Cerebellar nuclear complex (tissue), 1 donor: ENCODE measurements around the gene USP6.
"Not testable (repeated sequence)": the region's sequence is repeated elsewhere in the genome, so short reads cannot be mapped to it uniquely, and the experiment has no call there.

Experiments used
- DNase-seq, 2 experiments: peaks; one replicate each; lab custom pipeline; 2025; lab: John Stamatoyannopoulos, UW

Gene USP6

GRCh38 chr17:5122056-5122455 lies 6.2 kb downstream of the USP6 start:
- DNase-seq = not testable (repeated sequence)

DNA sequence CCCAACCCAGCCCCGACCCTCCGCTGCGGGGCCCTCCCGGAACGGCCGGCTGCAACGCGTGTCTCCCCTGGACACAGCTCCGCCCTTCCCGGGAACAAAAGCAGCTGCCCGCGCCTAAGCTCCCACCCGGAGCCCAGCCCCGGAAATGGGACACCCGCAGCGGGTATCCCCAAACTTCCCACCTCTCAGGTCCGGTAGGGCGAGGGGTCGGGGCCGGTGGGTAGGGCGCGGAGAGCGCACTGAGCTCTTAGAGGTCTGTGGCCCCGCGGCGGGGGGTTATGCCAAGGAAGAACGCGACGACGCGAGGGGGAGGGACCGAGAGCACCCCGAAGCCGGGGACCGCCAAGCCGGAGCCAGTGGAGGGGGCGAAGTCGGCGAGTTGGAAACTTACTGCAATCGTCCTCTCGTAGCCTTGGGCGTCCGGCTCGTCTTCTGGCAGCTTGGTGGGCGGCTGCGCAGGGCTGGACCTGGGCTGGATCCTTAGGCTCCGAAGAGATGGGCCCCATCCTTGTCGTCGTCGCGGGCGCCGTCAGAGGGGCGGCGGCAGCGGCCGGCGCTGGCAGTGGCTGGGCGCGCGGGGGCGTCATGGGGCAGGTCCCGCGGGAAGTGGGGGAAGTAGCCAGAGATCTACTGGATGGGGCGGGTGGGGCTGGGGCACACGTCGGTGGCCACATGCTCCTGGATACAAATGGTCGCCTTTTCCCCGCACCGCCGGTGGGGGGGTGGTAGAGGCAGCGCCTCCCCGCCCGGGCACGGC lies 6.9 kb downstream of the USP6 start:
- no peak for DNase-seq

DNA sequence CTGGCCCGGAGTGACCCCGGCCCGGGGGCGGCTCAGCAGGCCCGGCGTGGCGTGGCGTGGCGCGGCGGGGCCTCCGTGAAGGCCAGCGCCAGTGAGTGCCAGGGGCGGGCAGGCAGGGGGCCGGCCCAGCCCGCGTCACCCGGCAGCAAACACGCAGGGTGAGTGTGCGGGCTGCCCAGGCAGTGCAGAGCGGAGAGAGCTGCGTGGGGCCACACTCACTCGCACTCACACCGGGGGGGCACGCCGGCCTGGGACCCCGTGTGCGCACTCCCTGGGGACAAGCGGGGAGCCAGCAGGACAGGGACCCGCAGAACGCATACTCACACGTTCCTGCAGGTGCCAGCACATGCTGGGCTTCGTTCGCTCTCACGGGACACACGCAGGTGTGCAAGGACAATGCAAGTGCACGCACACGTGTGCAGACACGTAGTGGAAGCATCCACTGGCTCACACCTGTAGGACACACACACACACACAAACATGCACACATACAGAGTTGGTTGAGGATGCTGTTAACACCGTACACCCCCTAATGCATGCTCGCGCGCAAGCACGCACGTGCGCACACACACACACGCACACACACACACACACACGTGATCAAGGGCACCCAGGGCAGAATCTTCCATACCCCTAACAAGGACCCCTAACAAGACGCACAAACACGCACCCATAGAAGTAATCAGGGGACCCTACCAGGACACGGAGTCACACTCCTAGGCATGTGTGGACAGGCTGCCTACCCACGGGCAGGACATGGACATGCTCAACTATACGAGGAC lies 7.7 kb downstream of the USP6 start:
- DNase-seq = no peak

- not testable (repeated sequence) for DNase-seq
These were observed 8.4 kb downstream of the USP6 start for GRCh38 chr17:5124125-5124760.

- DNase-seq = not testable (repeated sequence)
These were observed 9.1 kb downstream of the USP6 start for GRCh38 chr17:5124896-5125295.

GRCh38 chr17:5126719-5127488 lies 11.1 kb downstream of the USP6 start:
- no peak for DNase-seq

GRCh38 chr17:5127910-5128309 lies 12.1 kb downstream of the USP6 start:
- DNase-seq = no peak

- not testable (repeated sequence) for DNase-seq
These were observed 12.6 kb downstream of the USP6 start for GRCh38 chr17:5128387-5128786.

DNA sequence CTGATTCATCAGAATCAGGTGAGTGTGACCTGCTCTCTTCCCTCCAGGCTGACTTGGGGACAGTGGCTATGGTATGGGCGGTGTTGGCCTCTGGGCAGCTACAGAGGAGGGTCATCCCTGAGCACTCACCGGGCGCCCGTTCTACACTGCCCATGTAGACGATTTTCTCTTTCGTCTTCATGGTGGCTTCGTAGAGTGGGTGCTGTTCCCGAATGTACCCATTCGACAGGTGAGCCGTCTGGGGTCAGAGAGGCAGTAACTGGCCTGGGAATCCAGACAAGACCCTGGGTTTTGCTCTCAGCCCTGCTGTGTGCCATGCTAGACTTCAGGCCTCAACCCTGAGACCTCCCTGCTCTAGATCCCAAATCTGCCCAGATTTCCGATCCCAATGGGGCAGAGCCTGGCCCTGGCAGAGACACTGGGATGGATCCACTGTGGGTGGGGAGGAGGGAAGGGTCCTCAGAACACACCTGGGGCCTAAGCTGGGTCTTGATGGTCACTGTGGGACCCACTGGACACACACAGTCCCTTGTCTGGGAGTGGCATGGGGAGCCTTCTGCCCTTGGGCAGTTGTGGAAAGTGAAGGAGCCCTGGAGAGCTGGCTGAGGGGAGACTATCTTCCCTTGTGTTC lies 13.2 kb downstream of the USP6 start:
- DNase-seq = no peak

- DNase-seq = not testable (repeated sequence)
These were observed 13.9 kb downstream of the USP6 start for GRCh38 chr17:5129770-5130169.

DNA sequence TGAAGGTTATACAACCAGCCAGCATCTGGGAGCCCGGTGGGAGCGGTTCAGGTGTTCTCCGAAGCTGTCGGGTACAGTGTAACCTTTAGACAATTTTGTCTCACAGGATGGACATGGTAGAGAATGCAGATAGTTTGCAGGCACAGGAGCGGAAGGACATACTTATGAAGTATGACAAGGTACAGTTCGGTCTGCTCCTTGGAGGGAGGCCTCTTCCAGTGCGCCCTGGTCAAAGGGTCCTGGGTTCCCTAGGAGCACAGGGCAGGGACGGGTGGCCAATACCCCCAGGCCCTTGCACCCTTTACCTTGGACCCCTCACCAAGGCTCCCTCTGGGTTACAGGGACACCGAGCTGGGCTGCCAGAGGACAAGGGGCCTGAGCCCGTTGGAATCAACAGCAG lies 14.4 kb downstream of the USP6 start:
- not testable (repeated sequence) for DNase-seq

DNA sequence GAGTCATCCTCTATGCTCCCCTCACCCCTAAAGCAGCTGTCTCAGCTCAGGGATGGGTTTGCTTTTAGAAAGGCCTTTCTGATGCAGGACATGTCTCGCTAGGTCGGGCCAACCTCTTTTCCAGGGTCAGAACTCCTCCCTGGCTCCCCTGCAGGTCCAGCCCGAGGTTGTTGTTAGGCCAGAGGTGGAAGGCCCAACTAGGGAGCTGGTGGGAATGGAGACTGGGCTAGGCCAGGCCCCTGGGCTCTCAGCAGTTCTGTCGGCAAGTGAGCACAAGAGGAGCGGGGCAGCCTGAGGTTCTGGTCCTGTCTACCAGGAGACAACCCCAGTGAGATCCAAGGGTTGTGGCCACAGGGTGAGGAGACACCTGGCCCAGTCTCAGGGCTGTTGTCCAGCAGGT lies 14.9 kb downstream of the USP6 start:
- not testable (repeated sequence) for DNase-seq

DNA sequence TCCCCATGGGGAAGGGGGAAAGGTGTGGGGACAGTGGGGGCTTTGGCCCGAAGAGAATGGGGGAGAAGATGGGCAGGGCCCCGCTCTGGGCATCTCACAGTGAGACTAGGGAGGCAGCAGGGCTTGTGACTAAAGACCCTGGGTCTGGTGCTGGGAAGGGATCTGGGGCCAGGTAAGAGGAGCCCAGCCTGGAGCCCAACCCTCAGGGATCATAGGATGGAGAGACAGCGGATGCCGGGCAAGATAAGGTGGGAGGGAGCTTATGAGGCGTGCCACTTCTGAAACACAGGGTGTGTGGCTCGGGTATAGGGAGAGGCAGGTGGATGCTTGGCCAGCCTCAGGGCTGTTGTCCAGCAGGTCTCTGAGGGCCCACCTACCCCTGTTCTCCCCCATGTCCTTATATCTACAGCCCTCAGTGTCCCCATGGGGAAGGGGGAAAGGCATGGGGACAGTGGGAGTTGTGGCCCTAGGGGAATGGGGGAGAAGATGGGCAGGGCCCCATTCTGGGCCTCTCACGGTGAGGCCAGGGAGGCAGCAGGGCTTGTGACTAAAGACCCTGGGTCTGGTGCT lies 15.4 kb downstream of the USP6 start:
- DNase-seq = no peak

DNA sequence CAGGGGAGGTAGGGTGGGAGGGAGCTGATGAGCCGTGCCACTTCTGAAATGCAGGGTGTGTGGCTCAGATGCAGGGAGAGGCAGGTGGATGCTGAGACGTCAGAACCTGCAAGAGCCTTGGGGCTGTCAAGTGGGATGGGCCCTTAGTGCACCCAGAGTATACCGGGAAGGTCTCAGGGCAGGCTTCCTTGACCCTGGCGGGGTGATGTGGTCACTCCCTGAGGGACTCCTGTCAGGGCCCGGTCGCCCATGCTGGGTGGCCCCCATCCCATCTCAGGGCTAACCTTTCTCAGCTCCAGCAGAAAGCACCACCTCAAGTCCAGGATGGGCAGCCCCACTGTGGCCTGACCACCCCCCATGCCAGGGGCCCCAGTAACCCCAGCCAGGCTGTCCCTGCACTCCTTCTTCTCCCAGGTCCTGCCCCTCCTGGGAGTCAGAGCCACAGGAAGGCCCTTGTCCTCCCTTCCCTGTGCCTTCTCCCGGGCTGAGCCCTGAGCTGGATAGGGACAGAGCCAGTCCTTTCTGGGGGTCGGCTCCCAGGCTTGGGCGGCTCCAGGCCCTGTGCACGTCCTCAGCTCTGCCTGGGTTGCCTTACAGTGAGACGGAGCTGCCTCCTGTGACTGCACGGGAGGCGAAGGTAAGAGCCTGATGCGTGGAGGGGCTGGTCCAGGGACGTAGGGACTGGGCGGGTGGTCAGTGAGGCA lies 16.1 kb downstream of the USP6 start:
- not testable (repeated sequence) for DNase-seq

- DNase-seq = not testable (repeated sequence)
These were observed 16.8 kb downstream of the USP6 start for GRCh38 chr17:5132503-5133225.

GRCh38 chr17:5133311-5133710 lies 17.5 kb downstream of the USP6 start:
- no peak for DNase-seq

DNA sequence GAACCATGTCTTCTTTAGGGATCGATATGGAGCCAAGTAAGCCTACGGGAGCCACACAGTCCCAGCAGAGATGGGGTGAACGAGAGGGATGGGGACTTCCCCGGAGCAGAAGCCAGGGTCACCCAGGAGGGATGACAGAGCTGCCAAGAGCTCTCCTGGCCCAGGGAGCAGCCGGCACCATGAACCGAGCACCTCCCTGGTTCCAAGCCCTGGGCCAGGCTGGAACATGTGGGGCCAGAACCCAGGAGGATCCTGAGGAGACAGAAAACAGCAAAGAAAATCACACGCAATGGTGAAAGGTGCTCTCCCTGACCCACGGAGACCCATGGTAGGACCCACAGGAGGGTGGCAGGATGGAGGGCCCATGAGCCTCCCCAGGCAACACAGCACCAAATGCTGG lies 18.1 kb downstream of the USP6 start:
- DNase-seq = not testable (repeated sequence)

DNA sequence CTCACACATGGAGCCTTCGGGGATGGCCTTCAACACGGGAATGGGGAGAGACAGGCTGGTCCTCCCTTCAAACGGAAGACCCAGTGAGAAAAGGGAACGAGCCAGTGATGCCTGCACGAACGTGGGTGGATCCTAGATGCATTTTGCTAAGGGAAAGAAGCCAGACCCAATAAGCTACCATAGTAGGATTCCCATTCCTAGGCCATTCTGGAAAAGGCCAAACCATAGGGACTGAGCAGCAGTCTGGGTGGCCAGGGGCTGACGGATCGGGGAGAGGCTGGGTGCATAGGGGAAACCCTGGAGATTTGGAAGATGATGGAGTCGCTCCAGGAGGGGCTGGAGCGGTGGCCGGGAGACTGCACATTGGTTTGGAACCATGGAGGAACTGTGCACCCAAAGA lies 18.7 kb downstream of the USP6 start:
- not testable (repeated sequence) for DNase-seq

GRCh38 chr17:5135131-5135712 lies 19.4 kb downstream of the USP6 start:
- not testable (repeated sequence) for DNase-seq
